Vagina (tissue), 2 donors: ENCODE measurements around the gene GLE1.

Experiments
- POLR2A ChIP-seq, 2 donors: fragments of 450-650 bp; IDR thresholded peaks; one replicate each; pipeline ENCODE4 v1.6.1; 2017; ENCODE audit warnings: antibody characterized with exemption in 2 of 2, mild to moderate bottlenecking in 2 of 2, moderate library complexity in 2 of 2
- POLR2AphosphoS5 ChIP-seq, 2 donors: sonication (generic); formaldehyde crosslinking; IDR thresholded peaks; one replicate each; pipeline ENCODE4 v1.9.0; 2017; ENCODE audit warnings: antibody characterized with exemption in 2 of 2, mild to moderate bottlenecking in 2 of 2, low read depth in 1 of 2; ENCODE audit not compliant: insufficient read depth in 1 of 2
- TF ChIP-seq, protein P1 (sequence below), 3 experiments: fragments of 450-650 bp in 2 of 3; fragments of 200-600 bp in 1 of 3; sonication (generic) in 1 of 3; IDR thresholded peaks; one replicate each; pipeline ENCODE4 v1.5.1; 2017 to 2019; ENCODE audit warnings: antibody characterized with exemption in 3 of 3, mild to moderate bottlenecking in 2 of 3, moderate library complexity in 2 of 3

DNA sequence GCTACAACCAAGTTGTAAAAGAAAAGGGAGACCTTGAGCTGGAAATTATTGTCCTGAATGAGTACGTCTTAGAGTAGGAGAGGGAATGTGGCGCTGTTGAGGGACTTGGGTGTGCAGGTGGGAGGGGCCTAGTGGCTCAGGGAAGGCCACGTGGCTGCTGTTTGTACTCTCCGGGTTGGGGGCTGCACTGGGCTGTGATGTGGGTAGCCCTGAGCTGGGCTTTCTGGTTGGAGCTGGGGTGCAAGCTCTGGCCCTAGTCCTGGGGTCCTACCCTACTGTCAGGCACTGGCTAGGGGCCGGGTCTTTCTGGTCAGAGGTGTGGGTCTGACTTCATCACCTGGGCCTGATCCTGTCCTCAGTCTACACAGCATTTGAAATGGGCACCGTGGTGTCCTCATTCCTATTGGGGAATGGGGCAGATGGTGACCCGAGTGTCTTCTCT is 19.1 kb upstream of the GLE1 start:
- TF ChIP-seq, protein P1, sequence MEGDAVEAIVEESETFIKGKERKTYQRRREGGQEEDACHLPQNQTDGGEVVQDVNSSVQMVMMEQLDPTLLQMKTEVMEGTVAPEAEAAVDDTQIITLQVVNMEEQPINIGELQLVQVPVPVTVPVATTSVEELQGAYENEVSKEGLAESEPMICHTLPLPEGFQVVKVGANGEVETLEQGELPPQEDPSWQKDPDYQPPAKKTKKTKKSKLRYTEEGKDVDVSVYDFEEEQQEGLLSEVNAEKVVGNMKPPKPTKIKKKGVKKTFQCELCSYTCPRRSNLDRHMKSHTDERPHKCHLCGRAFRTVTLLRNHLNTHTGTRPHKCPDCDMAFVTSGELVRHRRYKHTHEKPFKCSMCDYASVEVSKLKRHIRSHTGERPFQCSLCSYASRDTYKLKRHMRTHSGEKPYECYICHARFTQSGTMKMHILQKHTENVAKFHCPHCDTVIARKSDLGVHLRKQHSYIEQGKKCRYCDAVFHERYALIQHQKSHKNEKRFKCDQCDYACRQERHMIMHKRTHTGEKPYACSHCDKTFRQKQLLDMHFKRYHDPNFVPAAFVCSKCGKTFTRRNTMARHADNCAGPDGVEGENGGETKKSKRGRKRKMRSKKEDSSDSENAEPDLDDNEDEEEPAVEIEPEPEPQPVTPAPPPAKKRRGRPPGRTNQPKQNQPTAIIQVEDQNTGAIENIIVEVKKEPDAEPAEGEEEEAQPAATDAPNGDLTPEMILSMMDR (IDR thresholded peaks at IDR 0.05) = no peak
- TF ChIP-seq POLR2A (IDR thresholded peaks at IDR 0.05) (no peak), POLR2AphosphoS5 (IDR thresholded peaks at IDR 0.05; ENCODE audit: insufficient read depth in 1 of 2, low read depth in 1 of 2) (no peak)
